Peyer's patch (tissue), 4 donors: ENCODE measurements around the gene SUPT3H.

Experiments used
- CTCF ChIP-seq, 6 experiments: fragments of 450-650 bp in 4 of 6; fragments of 200-600 bp in 2 of 6; sonication (generic) in 1 of 6; IDR thresholded peaks; one replicate each; pipeline ENCODE4 v1.5.1; 2017 to 2019; ENCODE audit warnings: antibody characterized with exemption in 6 of 6, mild to moderate bottlenecking in 3 of 6, moderate library complexity in 1 of 6
- POLR2A ChIP-seq, 2 donors: fragments of 450-650 bp; IDR thresholded peaks; one replicate each; pipeline ENCODE4 v1.5.1; 2017; ENCODE audit warnings: antibody characterized with exemption in 2 of 2, mild to moderate bottlenecking in 2 of 2, moderate library complexity in 2 of 2

DNA sequence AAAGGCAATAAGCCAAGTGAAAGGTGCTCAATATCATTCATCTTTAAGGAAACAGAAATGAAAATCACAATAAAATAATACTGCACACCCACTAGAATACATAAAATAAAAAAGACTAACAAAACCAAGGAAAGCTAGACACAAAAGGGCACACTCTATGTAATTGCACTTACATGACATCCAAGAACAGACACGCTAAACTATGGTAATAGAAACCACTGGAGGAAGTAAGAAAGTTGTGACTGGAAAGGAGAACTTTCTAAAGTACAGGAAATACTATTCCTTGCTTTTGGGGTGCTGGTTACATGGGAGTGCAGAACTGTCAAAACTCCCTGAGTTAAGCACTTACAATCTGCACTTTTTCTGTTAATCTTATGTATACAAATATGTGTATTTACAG is 303.3 kb downstream of the SUPT3H start:
- TF ChIP-seq CTCF (IDR thresholded peaks at IDR 0.05) (no peak), POLR2A (IDR thresholded peaks at IDR 0.05) (no peak)
